H1 (cell line): ENCODE measurements around the gene MAGI2.

Experiments
- CEBPB ChIP-seq: IDR thresholded peaks from 2 replicates; pipeline ENCODE4 v1.6.1; 2012; ENCODE audit warnings: low read depth, low read length
- EP300 ChIP-seq, 2 experiments: IDR thresholded peaks; 1 replicate in 1 of 2; 2 replicates in 1 of 2; pipeline ENCODE4 v1.6.1; 2011 to 2012; ENCODE audit warnings: low read depth in 2 of 2, low read length in 2 of 2, mild to moderate bottlenecking in 2 of 2, borderline replicate concordance in 1 of 2, inconsistent platforms in 1 of 2, moderate library complexity in 1 of 2
- EZH2 ChIP-seq: fragments of 200-600 bp; sonication (generic); IDR thresholded peaks from 2 replicates; pipeline ENCODE4 v1.7.1; 2012; ENCODE audit warnings: low read depth, mild to moderate bottlenecking, moderate library complexity, low read length, inconsistent platforms; ENCODE audit not compliant: severe bottlenecking
- HDAC6 ChIP-seq: IDR thresholded peaks from one replicate; pipeline ENCODE4 v1.7.1; 2012; ENCODE audit warnings: low read depth, mild to moderate bottlenecking, inconsistent platforms, low read length, moderate library complexity
- KDM4A ChIP-seq: IDR thresholded peaks from one replicate; pipeline ENCODE4 v1.7.1; 2012; ENCODE audit warnings: low read depth, mild to moderate bottlenecking, moderate library complexity, low read length, inconsistent platforms; ENCODE audit not compliant: severe bottlenecking
- POLR2A ChIP-seq, 2 experiments: IDR thresholded peaks; 1 replicate in 1 of 2; 2 replicates in 1 of 2; pipeline ENCODE4 v1.6.1; 2011; ENCODE audit warnings: low read depth in 2 of 2, low read length in 2 of 2, mild to moderate bottlenecking in 2 of 2; ENCODE audit errors: control extremely low read depth in 1 of 2
- POLR2AphosphoS5 ChIP-seq: IDR thresholded peaks from 2 replicates; pipeline ENCODE4 v1.6.1; 2011; ENCODE audit warnings: low read depth, low read length
- SP2 ChIP-seq: IDR thresholded peaks from 2 replicates; pipeline ENCODE4 v1.6.1; 2012; ENCODE audit warnings: mild to moderate bottlenecking, low read length, inconsistent platforms
- TF ChIP-seq, protein P1 (sequence below), 3 experiments: IDR thresholded peaks; 1 replicate in 2 of 3; 2 replicates in 1 of 3; pipeline versions ENCODE4 v1.5.1 to v1.6.1; 2011; ENCODE audit warnings: low read length in 3 of 3, mild to moderate bottlenecking in 3 of 3, inconsistent platforms in 2 of 3, low read depth in 1 of 3, moderate library complexity in 1 of 3; ENCODE audit not compliant: insufficient read depth in 1 of 3; ENCODE audit errors: control extremely low read depth in 1 of 3

DNA sequence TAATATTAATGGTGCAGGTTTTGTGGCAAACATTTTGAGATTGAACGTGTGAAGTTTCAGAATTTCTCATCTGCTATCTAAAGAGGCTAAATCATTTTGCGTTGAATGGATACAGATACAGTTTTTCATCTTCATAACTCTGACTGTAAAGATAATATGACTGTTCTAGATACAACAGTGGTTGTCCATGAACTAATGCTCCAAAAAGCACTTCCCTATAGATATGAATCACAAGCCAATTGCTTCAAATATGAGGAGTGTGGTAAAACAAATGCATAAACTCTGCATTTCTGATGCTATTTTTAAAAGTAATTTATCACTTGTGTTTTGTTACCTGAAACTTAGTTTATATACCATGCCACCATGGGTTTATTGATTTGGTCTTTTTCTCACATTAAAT lies 750.1 kb downstream of the MAGI2 start:
- TF ChIP-seq, protein P1, sequence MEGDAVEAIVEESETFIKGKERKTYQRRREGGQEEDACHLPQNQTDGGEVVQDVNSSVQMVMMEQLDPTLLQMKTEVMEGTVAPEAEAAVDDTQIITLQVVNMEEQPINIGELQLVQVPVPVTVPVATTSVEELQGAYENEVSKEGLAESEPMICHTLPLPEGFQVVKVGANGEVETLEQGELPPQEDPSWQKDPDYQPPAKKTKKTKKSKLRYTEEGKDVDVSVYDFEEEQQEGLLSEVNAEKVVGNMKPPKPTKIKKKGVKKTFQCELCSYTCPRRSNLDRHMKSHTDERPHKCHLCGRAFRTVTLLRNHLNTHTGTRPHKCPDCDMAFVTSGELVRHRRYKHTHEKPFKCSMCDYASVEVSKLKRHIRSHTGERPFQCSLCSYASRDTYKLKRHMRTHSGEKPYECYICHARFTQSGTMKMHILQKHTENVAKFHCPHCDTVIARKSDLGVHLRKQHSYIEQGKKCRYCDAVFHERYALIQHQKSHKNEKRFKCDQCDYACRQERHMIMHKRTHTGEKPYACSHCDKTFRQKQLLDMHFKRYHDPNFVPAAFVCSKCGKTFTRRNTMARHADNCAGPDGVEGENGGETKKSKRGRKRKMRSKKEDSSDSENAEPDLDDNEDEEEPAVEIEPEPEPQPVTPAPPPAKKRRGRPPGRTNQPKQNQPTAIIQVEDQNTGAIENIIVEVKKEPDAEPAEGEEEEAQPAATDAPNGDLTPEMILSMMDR (IDR thresholded peaks at IDR 0.05; ENCODE audit: control extremely low read depth in 1 of 3, insufficient read depth in 1 of 3, low read depth in 1 of 3, low read length in 3 of 3) = no peak
- TF ChIP-seq SP2 (no peak), POLR2AphosphoS5 (no peak), EP300 (IDR thresholded peaks at IDR 0.05; ENCODE audit: borderline replicate concordance in 1 of 2, low read depth in 2 of 2, low read length in 2 of 2) (no peak), HDAC6 (no peak), KDM4A (no peak), EZH2 (no peak), POLR2A (IDR thresholded peaks at IDR 0.05; ENCODE audit: control extremely low read depth in 1 of 2, low read depth in 2 of 2, low read length in 2 of 2) (no peak), CEBPB (no peak)
